ENCODE results near the gene HDAC4.

Gene HDAC4

GRCh38 chr2:239247401-239248245 lies 153.2 kb downstream of the HDAC4 start:
- TF ChIP-seq CTCF (IDR thresholded peaks at IDR 0.05; ENCODE audit: low read depth, low read length, missing control alignments) = no peak
- H3K36me3 ChIP-seq (replicated peaks) = no peaks in the 10 kb centered on the region
- no peak overlapping the region for H3K4me3 ChIP-seq (ENCODE audit: low read depth, low read length)
- DNase-seq = no peak
- H3K27ac ChIP-seq = no peak overlapping the region
- in situ Hi-C loops (cut with HindIII; ENCODE audit: low pct_ligation_motif_present, low sequenced_read_pairs) = no loop called here
- H3K27me3 ChIP-seq (replicated peaks) = no peaks in the 10 kb centered on the region

DNA sequence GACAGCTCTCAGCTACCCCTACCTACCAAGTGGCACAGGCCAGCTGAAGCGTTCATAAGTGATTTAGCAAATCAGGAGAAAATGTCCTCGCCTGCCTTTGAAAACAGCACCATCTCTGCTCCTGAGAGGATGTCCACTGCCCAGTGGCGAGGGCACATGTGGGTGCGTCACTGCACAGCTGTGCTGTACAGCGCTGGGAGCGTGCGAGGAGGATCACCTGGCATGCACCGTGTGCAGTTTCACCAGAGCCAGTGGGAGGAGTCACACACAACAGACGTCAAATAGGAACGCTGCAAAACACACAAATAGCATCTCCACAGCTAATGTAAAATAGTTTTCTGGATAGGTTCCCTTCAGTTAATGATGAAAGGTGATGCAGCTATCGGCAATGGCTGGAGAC lies 154.1 kb downstream of the HDAC4 start:
- no peak overlapping the region for H3K27ac ChIP-seq
- H3K36me3 ChIP-seq (replicated peaks) = no peaks in the 10 kb centered on the region
- no peak overlapping the region for H3K4me3 ChIP-seq (ENCODE audit: low read depth, low read length)
- H3K27me3 ChIP-seq (replicated peaks) = no peaks in the 10 kb centered on the region
- no peak for TF ChIP-seq CTCF (IDR thresholded peaks at IDR 0.05; ENCODE audit: low read depth, low read length, missing control alignments)
- no peak for DNase-seq
- in situ Hi-C loops (cut with HindIII; ENCODE audit: low pct_ligation_motif_present, low sequenced_read_pairs) = no loop called here

- Histone ChIP-seq H3K4me3 (ENCODE audit: low read depth, low read length) (no peak overlapping the region), H3K27me3 (replicated peaks) (no peaks in the 10 kb centered on the region), H3K36me3 (replicated peaks) (no peaks in the 10 kb centered on the region), H3K27ac (no peak overlapping the region)
- no peak for TF ChIP-seq CTCF (IDR thresholded peaks at IDR 0.05; ENCODE audit: low read depth, low read length, missing control alignments)
- in situ Hi-C loops (cut with HindIII; ENCODE audit: low pct_ligation_motif_present, low sequenced_read_pairs) = no loop called here
- DNase-seq = no peak
These were observed 154.7 kb downstream of the HDAC4 start for GRCh38 chr2:239245872-239246721.

DNA sequence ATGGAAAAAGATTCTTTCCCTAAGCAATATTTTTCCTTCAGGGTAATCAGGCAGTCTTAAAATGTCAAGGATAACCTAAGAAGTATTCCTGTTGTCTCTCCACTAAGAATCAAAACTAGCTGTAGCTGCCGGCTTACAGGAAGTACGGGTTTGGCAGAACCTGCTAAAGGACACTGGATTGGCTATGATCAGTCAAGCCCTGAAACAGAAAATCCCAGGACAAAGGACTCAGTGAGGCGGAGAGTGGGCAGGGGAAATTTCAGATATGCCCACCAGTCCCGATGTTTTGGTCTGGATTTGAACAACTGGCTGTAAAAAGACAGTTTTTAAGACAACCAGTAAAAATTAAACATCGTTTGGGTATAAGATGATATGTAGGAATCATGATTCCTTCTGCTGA lies 155.7 kb downstream of the HDAC4 start:
- H3K4me3 ChIP-seq (ENCODE audit: low read depth, low read length) = no peak overlapping the region
- TF ChIP-seq CTCF (IDR thresholded peaks at IDR 0.05; ENCODE audit: low read depth, low read length, missing control alignments) = no peak
- in situ Hi-C loops (cut with HindIII; ENCODE audit: low pct_ligation_motif_present, low sequenced_read_pairs) = no loop called here
- H3K27me3 ChIP-seq (replicated peaks) = no peaks in the 10 kb centered on the region
- H3K36me3 ChIP-seq (replicated peaks) = no peaks in the 10 kb centered on the region
- no peak for DNase-seq
- no peak overlapping the region for H3K27ac ChIP-seq

DNA sequence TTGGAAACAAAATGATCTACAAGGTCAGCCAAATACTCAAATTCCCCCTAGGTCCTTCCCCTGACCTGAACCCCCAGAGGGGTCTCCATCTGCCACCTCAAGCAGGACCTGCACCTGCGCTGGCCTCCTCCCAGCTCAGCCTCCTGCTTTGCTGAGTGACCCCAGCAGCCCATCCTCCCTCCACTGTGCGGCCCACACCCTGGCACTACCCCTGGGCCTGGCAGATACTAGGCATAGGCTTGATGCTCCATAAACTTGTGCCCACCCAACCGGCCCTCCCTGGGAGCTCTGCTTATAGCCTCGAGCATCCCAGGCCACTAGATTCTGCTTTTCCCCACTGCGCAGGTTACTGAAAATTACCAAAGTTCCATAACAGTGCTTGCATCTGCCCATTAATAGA lies 156.2 kb downstream of the HDAC4 start:
- no peak for TF ChIP-seq CTCF (IDR thresholded peaks at IDR 0.05; ENCODE audit: low read depth, low read length, missing control alignments)
- in situ Hi-C loops (cut with HindIII; ENCODE audit: low pct_ligation_motif_present, low sequenced_read_pairs) = no loop called here
- no peak overlapping the region for H3K27ac ChIP-seq
- H3K4me3 ChIP-seq (ENCODE audit: low read depth, low read length) = no peak overlapping the region
- DNase-seq = no peak
- no peaks in the 10 kb centered on the region for H3K27me3 ChIP-seq (replicated peaks)
- H3K36me3 ChIP-seq (replicated peaks) = no peaks in the 10 kb centered on the region
